ENCODE measurements around the gene CLCN3. TPM values are rescaled to one million over a fixed set of nuclear protein-coding genes. Genes with fewer than 3 reads are reported as not detected.

Gene CLCN3
- total and polyA plus RNA-seq, 4 donors: 9.5 to 58.6 (median 22.5) TPM

GRCh38 chr4:169626331-169627282 lies 6.2 kb downstream of the CLCN3 start:
- TF ChIP-seq FOXA2 (IDR thresholded peaks at IDR 0.05): no peak
- no peak overlapping the region for H3K9ac ChIP-seq (ENCODE audit: low read depth in 1 of 2, low read length in 2 of 2)
- no peak overlapping the region for H3K4me3 ChIP-seq (ENCODE audit: low read depth in 1 of 3, low read length in 3 of 3)
- WGBS: 95% methylated on average over 6 of the region's 6 CpGs
- H3K9me3 ChIP-seq (ENCODE audit: control insufficient read depth in 4 of 4, low read length in 3 of 4): no peaks in the 10 kb centered on the region
- H3K27ac ChIP-seq (ENCODE audit: low read depth in 1 of 2, low read length in 2 of 2): no peak overlapping the region
- H3K27me3 ChIP-seq (ENCODE audit: control insufficient read depth in 4 of 4, insufficient read depth in 4 of 4, low read length in 3 of 4): no peaks in the 10 kb centered on the region
- H3K4me1 ChIP-seq (ENCODE audit: control insufficient read depth in 4 of 4, insufficient read depth in 4 of 4, low read length in 3 of 4): peaks cover 5 to 22% (median 9%) of the 10 kb centered on the region in 4 donors
- H3K36me3 ChIP-seq (ENCODE audit: control insufficient read depth in 4 of 4, insufficient read depth in 3 of 4, low read depth in 1 of 4, low read length in 3 of 4): no peaks in the 10 kb centered on the region
- DNase-seq (ENCODE audit: low spot score): no peak

DNA sequence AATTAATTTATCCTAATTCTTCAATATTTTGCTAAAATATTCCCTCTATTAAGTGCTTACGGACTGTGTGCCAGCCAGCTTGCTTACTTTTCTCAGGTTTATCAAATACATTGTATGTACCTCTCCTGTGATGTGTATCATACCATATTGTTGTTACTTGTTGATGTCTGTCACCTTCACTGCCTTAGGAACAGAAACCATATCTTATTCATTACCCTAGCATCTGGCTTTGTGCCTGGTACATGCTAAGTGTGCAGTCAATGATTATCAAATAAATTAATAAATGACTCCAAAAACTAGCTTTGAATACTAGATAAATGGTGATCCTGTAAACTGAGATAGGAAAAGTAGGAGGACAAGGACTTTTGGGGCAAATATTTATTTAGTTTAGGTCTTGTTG lies 6.9 kb downstream of the CLCN3 start:
- H3K27ac ChIP-seq (ENCODE audit: low read depth in 1 of 2, low read length in 2 of 2): no peak overlapping the region

More for the DNA sequence above, 6.9 kb downstream of the CLCN3 start:
- H3K36me3 ChIP-seq (ENCODE audit: control insufficient read depth in 4 of 4, insufficient read depth in 3 of 4, low read depth in 1 of 4, low read length in 3 of 4): no peaks in the 10 kb centered on the region
- no peak overlapping the region for H3K9ac ChIP-seq (ENCODE audit: low read depth in 1 of 2, low read length in 2 of 2)
- H3K9me3 ChIP-seq (ENCODE audit: control insufficient read depth in 4 of 4, low read length in 3 of 4): no peaks in the 10 kb centered on the region
- H3K27me3 ChIP-seq (ENCODE audit: control insufficient read depth in 4 of 4, insufficient read depth in 4 of 4, low read length in 3 of 4): no peaks in the 10 kb centered on the region
- H3K4me1 ChIP-seq (ENCODE audit: control insufficient read depth in 4 of 4, insufficient read depth in 4 of 4, low read length in 3 of 4): peaks cover 5 to 16% (median 5%) of the 10 kb centered on the region in 4 donors
- no peak for DNase-seq (ENCODE audit: low spot score)
- 90% methylated on average over 1 of the region's 1 CpG for WGBS
- TF ChIP-seq YY1 (IDR thresholded peaks at IDR 0.05) (no peak), TAF1 (conservative IDR thresholded peaks at IDR 0.05) (no peak), RXRA (IDR thresholded peaks at IDR 0.05) (no peak), JUND (IDR thresholded peaks at IDR 0.05) (no peak), NR2F2 (IDR thresholded peaks at IDR 0.05) (no peak), RAD21 (IDR thresholded peaks at IDR 0.05) (no peak), CTCF (IDR thresholded peaks at IDR 0.05; ENCODE audit: low read depth, low read length, missing input control) (no peak), FOXA2 (IDR thresholded peaks at IDR 0.05) (no peak), FOXA1 (IDR thresholded peaks at IDR 0.05) (no peak), SP1 (IDR thresholded peaks at IDR 0.05) (no peak), EGR1 (IDR thresholded peaks at IDR 0.05; ENCODE audit: low read depth in 2 of 2) (no peak), ZBTB33 (IDR thresholded peaks at IDR 0.05) (no peak)
- TF ChIP-seq, protein P1, sequence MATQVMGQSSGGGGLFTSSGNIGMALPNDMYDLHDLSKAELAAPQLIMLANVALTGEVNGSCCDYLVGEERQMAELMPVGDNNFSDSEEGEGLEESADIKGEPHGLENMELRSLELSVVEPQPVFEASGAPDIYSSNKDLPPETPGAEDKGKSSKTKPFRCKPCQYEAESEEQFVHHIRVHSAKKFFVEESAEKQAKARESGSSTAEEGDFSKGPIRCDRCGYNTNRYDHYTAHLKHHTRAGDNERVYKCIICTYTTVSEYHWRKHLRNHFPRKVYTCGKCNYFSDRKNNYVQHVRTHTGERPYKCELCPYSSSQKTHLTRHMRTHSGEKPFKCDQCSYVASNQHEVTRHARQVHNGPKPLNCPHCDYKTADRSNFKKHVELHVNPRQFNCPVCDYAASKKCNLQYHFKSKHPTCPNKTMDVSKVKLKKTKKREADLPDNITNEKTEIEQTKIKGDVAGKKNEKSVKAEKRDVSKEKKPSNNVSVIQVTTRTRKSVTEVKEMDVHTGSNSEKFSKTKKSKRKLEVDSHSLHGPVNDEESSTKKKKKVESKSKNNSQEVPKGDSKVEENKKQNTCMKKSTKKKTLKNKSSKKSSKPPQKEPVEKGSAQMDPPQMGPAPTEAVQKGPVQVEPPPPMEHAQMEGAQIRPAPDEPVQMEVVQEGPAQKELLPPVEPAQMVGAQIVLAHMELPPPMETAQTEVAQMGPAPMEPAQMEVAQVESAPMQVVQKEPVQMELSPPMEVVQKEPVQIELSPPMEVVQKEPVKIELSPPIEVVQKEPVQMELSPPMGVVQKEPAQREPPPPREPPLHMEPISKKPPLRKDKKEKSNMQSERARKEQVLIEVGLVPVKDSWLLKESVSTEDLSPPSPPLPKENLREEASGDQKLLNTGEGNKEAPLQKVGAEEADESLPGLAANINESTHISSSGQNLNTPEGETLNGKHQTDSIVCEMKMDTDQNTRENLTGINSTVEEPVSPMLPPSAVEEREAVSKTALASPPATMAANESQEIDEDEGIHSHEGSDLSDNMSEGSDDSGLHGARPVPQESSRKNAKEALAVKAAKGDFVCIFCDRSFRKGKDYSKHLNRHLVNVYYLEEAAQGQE (IDR thresholded peaks at IDR 0.05): no peak
- H3K4me3 ChIP-seq (ENCODE audit: low read depth in 1 of 3, low read length in 3 of 3): no peak overlapping the region
